Keratinocyte (primary cell): ENCODE data around the gene ZNF598. TPM values are rescaled to one million over a fixed set of nuclear protein-coding genes. Genes with fewer than 3 reads are reported as not detected.

Source experiments
- DNase-seq: peaks from one replicate; pipeline ENCODE4 v3.0.0-alpha.2; 2011; ENCODE audit warnings: low read depth, missing footprints, low spot score
- FAIRE-seq: peaks from 2 replicates; lab custom pipeline; 2011; peaks lifted over from hg19 to GRCh38; lab: Jason Lieb, UNC
- H2AFZ ChIP-seq: 2 replicates; pipeline ENCODE4 v1.6.0; 2012; ENCODE audit warnings: low read length, control low read depth, inconsistent platforms; ENCODE audit not compliant: control insufficient read depth
- H3K27ac ChIP-seq: 2 replicates; pipeline ENCODE4 v1.5.1; 2011; ENCODE audit warnings: low read length; ENCODE audit not compliant: control insufficient read depth, insufficient read depth
- H3K27me3 ChIP-seq: 3 replicates; pipeline ENCODE4 v1.6.0; 2011; ENCODE audit warnings: low read length; ENCODE audit not compliant: control insufficient read depth, insufficient read depth; ENCODE audit errors: extremely low read depth
- H3K36me3 ChIP-seq, 2 experiments: 2 replicates in 1 of 2; 3 replicates in 1 of 2; pipeline ENCODE4 v1.5.1; 2011; ENCODE audit warnings: low read length in 2 of 2, mild to moderate bottlenecking in 1 of 2; ENCODE audit not compliant: control insufficient read depth in 2 of 2, insufficient read depth in 2 of 2; ENCODE audit errors: extremely low read depth in 1 of 2
- H3K4me1 ChIP-seq: 3 replicates; pipeline ENCODE4 v1.5.1; 2011; ENCODE audit warnings: low read length; ENCODE audit not compliant: control insufficient read depth, insufficient read depth; ENCODE audit errors: extremely low read depth
- H3K4me2 ChIP-seq: 3 replicates; pipeline ENCODE4 v1.6.0; 2011; ENCODE audit warnings: low read depth, low read length; ENCODE audit not compliant: control insufficient read depth, insufficient read depth; ENCODE audit errors: extremely low read depth
- H3K4me3 ChIP-seq, 3 experiments: fragments of 200-600 bp in 1 of 3; sonication (generic) in 1 of 3; 2 replicates in 2 of 3; 3 replicates in 1 of 3; pipeline ENCODE4 v1.5.1; 2011 to 2016; ENCODE audit warnings: low read length in 3 of 3, mild to moderate bottlenecking in 3 of 3, control low read depth in 2 of 3, inconsistent platforms in 1 of 3, low read depth in 1 of 3, mixed read lengths in 1 of 3, mixed run types in 1 of 3, moderate library complexity in 1 of 3; ENCODE audit not compliant: control insufficient read depth in 2 of 3, insufficient read depth in 2 of 3; ENCODE audit errors: extremely low read depth in 1 of 3
- H3K79me2 ChIP-seq: 2 replicates; pipeline ENCODE4 v1.6.0; 2012; ENCODE audit warnings: low read length; ENCODE audit not compliant: control insufficient read depth, insufficient read depth
- H3K9ac ChIP-seq: 3 replicates; pipeline ENCODE4 v1.6.0; 2011; ENCODE audit warnings: low read length; ENCODE audit not compliant: control insufficient read depth, insufficient read depth; ENCODE audit errors: extremely low read depth
- H3K9me1 ChIP-seq: 3 replicates; pipeline ENCODE4 v1.6.0; 2011; ENCODE audit warnings: low read length; ENCODE audit not compliant: control insufficient read depth, insufficient read depth; ENCODE audit errors: extremely low read depth
- H3K9me3 ChIP-seq: 2 replicates; pipeline ENCODE4 v1.5.1; 2012; ENCODE audit warnings: low read depth, low read length; ENCODE audit not compliant: control insufficient read depth
- H4K20me1 ChIP-seq: 3 replicates; pipeline ENCODE4 v1.6.0; 2011; ENCODE audit warnings: low read length; ENCODE audit not compliant: control insufficient read depth, insufficient read depth; ENCODE audit errors: extremely low read depth
- EZH2 ChIP-seq: IDR thresholded peaks from one replicate; pipeline ENCODE4 v1.6.1; 2012; ENCODE audit warnings: inconsistent platforms, mild to moderate bottlenecking, low read length, moderate library complexity
- dilution Hi-C: fragments of 300-500 bp; cut with MboI; formaldehyde crosslinking; loops from one replicate; pipeline ENCODE4 v1.7.0; 2020; ENCODE audit warnings: low sequenced_read_pairs; ENCODE audit not compliant: extremely low pct_ligation_motif_present
- polyA plus RNA-seq, 5 experiments: library from polyadenylated mRNA; depleted of rRNA in 3 of 5; stranded (reverse) in 3 of 5; stranded (forward) in 1 of 5; unstranded in 1 of 5; fragments of >200 nt; gene quantifications; 1 replicate in 1 of 5; 2 replicates in 3 of 5; 3 replicates in 1 of 5; pipeline versions ENCODE4 v1.2.1 to v1.2.3, GENCODE V29; 2011 to 2012; ENCODE audit warnings: missing spikeins in 2 of 5, low read depth in 1 of 5, low replicate concordance in 1 of 5
- TF ChIP-seq, protein P1 (sequence below), 3 experiments: IDR thresholded peaks in 1 of 3; conservative IDR thresholded peaks in 1 of 3; optimal IDR thresholded peaks in 1 of 3; 2 replicates in 2 of 3; 3 replicates in 1 of 3; pipeline versions ENCODE3 to v1.5.1; 2011; ENCODE audit warnings: low read length in 3 of 3, mild to moderate bottlenecking in 3 of 3, moderate library complexity in 2 of 3, control low read depth in 1 of 3, inconsistent platforms in 1 of 3; ENCODE audit not compliant: insufficient read depth in 2 of 3; ENCODE audit errors: extremely low read depth in 1 of 3

Gene ZNF598
- polyA plus RNA-seq, 1 donor (not counting 4 experiments of a cell fraction or from before 2014, with no cell fraction given): 18.0 TPM

DNA sequence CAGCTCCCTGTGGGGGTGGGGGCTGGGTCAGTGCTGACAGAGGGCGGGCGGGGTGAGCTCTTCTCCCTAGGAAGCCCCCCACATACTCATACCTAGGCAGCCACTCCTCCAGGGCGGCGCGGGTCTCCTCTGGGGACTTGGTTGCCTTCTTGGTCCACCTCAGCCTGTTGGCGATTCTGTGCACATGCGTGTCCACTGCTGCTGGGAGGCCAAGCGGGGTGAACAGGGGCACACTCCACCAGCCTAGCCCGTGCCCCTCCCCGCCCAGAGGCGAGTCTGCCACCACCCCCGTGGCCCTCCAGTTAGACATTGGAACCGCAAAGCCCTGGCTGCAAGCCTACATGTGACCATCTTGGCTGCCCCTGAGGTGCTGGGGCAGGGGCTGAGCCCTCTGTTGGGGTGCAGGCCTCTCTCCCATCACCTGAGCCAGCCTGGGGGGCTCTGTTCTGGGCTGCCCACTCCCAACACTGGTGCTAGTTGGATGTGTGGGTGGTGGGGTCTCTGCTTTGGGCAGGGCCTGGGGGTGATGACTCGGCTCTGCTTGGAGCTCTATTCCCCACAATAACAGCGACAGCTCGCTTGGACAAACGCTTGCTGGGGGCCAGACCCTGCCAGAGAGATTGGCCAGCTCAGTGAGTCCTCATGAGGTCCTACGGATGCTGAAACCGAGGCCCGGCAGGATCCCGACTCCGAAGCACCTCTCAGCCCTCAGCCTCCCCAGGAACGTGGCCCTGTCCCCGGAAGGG is 30.6 kb upstream of the ZNF598 start:
- Histone ChIP-seq H3K27ac (no peak overlapping the region), H4K20me1 (no peaks in the 10 kb centered on the region), H3K4me3 (no peak overlapping the region), H3K4me2 (no peak overlapping the region), H3K9me3 (no peaks in the 10 kb centered on the region), H3K9me1 (no peaks in the 10 kb centered on the region), H2AFZ (no peak overlapping the region), H3K9ac (no peak overlapping the region), H3K79me2 (no peaks in the 10 kb centered on the region), H3K4me1 (no peaks in the 10 kb centered on the region), H3K36me3 (peaks cover 0 to 3% of the 10 kb centered on the region in 2 experiments), H3K27me3 (no peaks in the 10 kb centered on the region)
- TF ChIP-seq EZH2: no peak
- TF ChIP-seq, protein P1, sequence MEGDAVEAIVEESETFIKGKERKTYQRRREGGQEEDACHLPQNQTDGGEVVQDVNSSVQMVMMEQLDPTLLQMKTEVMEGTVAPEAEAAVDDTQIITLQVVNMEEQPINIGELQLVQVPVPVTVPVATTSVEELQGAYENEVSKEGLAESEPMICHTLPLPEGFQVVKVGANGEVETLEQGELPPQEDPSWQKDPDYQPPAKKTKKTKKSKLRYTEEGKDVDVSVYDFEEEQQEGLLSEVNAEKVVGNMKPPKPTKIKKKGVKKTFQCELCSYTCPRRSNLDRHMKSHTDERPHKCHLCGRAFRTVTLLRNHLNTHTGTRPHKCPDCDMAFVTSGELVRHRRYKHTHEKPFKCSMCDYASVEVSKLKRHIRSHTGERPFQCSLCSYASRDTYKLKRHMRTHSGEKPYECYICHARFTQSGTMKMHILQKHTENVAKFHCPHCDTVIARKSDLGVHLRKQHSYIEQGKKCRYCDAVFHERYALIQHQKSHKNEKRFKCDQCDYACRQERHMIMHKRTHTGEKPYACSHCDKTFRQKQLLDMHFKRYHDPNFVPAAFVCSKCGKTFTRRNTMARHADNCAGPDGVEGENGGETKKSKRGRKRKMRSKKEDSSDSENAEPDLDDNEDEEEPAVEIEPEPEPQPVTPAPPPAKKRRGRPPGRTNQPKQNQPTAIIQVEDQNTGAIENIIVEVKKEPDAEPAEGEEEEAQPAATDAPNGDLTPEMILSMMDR (optimal IDR thresholded peaks at IDR 0.05 in 1 of 3, IDR thresholded peaks at IDR 0.05 in 1 of 3, conservative IDR thresholded peaks at IDR 0.05 in 1 of 3; ENCODE audit: extremely low read depth in 1 of 3, insufficient read depth in 2 of 3, low read length in 3 of 3): no peak
- DNase-seq: no peak
- dilution Hi-C loops: no loop called here
- no peak for FAIRE-seq

DNA sequence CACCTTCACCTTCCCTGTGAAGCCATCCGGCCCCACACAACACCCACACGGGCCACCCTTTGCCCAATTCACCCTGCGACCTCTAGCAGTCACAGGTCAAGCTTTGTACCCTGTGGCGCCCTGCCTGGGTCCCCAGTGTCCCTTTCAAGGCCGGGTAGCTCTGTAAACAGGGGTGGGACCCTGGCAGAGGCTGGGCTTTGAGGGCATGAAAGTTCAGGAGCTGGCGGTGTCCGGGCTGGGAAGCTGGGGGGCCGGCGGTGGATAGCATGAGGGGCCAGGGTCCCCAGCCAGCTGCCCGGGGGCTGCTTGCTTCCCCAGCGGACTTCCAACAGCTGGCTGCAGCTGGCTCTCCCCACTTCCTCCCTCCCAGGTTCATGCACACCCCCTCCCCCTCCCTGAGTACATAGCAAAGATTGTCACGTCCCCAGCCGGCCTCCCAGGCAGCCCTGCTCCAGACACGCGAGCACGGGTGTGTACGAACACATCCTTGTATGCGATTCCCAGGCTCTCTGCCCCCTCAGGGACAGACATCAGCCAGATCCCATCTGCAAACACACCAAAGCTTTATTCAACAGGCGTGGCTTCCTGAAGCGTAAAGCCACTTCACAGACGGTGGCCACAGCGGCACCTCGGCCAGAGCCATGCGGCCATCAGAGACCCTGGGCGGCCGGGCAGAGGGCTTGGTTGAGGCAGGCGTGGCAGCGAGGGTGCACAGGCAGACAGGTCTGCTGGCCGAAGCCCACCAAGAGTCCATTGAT is 29.8 kb upstream of the ZNF598 start:
- Histone ChIP-seq H3K27me3 (no peaks in the 10 kb centered on the region), H2AFZ (no peak overlapping the region), H3K27ac (no peak overlapping the region), H3K79me2 (no peaks in the 10 kb centered on the region), H3K4me1 (no peaks in the 10 kb centered on the region), H3K4me3 (no peak overlapping the region), H3K9ac (no peak overlapping the region), H4K20me1 (no peaks in the 10 kb centered on the region), H3K36me3 (peaks cover 0 to 3% of the 10 kb centered on the region in 2 experiments), H3K9me3 (no peaks in the 10 kb centered on the region), H3K4me2 (no peak overlapping the region), H3K9me1 (no peaks in the 10 kb centered on the region)
- FAIRE-seq (no peak), DNase-seq (no peak)
- dilution Hi-C loops: no loop called here
- TF ChIP-seq, protein P1 (optimal IDR thresholded peaks at IDR 0.05 in 1 of 3, IDR thresholded peaks at IDR 0.05 in 1 of 3, conservative IDR thresholded peaks at IDR 0.05 in 1 of 3; ENCODE audit: extremely low read depth in 1 of 3, insufficient read depth in 2 of 3, low read length in 3 of 3): no peak
- TF ChIP-seq EZH2: no peak
